HepG2 (cell line): Measurements from ENCODE around the gene TOR4A. TPM values are rescaled to one million over a fixed set of nuclear protein-coding genes. Genes with fewer than 3 reads are reported as not detected.

Experiments
- MTA1 ChIP-seq: sonication (generic); formaldehyde crosslinking; IDR thresholded peaks from 2 replicates; pipeline ENCODE4 v1.4.0; 2020; ENCODE audit warnings: missing genetic modification reagents, mild to moderate bottlenecking, borderline replicate concordance
- NFATC3 ChIP-seq: sonication (generic); formaldehyde crosslinking; IDR thresholded peaks from 2 replicates; pipeline ENCODE4 v1.5.1; 2020; ENCODE audit warnings: mild to moderate bottlenecking, missing genetic modification reagents
- POLR2A ChIP-seq, 2 experiments: IDR thresholded peaks; 2 replicates each; pipeline ENCODE4 v1.6.1; 2011; ENCODE audit warnings: low read depth in 2 of 2, low read length in 2 of 2, mild to moderate bottlenecking in 1 of 2, moderate library complexity in 1 of 2; ENCODE audit not compliant: insufficient read depth in 1 of 2
- SALL1 ChIP-seq: sonication (generic); formaldehyde crosslinking; IDR thresholded peaks from 2 replicates; pipeline ENCODE4 v1.8.0; 2022; ENCODE audit warnings: mild to moderate bottlenecking, missing genetic modification reagents
- SP5 ChIP-seq: IDR thresholded peaks from 2 replicates; pipeline ENCODE4 v1.6.1; 2016; ENCODE audit warnings: low read depth, borderline replicate concordance
- THYN1 ChIP-seq: sonication (generic); formaldehyde crosslinking; IDR thresholded peaks from 2 replicates; pipeline ENCODE4 v1.8.1; 2023; ENCODE audit warnings: low read depth, mild to moderate bottlenecking, moderate library complexity, missing genetic modification reagents, borderline replicate concordance
- ZKSCAN1 ChIP-seq: fragments of 150-350 bp; IDR thresholded peaks from 2 replicates; pipeline ENCODE4 v1.6.1; 2014; ENCODE audit warnings: low read length
- ZNF333 ChIP-seq: sonication (generic); formaldehyde crosslinking; IDR thresholded peaks from 2 replicates; pipeline ENCODE4 v1.4.0; 2020; ENCODE audit warnings: mild to moderate bottlenecking, missing genetic modification reagents, borderline replicate concordance
- ZNF782 ChIP-seq: sonication (generic); formaldehyde crosslinking; IDR thresholded peaks from 2 replicates; pipeline ENCODE4 v1.4.0; 2020; ENCODE audit warnings: missing genetic modification reagents, mild to moderate bottlenecking, borderline replicate concordance
- ZSCAN30 ChIP-seq: sonication (generic); formaldehyde crosslinking; IDR thresholded peaks from 2 replicates; pipeline ENCODE4 v1.5.0; 2020; ENCODE audit warnings: mild to moderate bottlenecking, missing genetic modification reagents
- polyA plus RNA-seq, 8 experiments: library from polyadenylated mRNA; depleted of rRNA in 3 of 8; stranded (reverse) in 7 of 8; unstranded in 1 of 8; fragments of >200 nt; fragmentation: Illumina TruSeq in 4 of 8; extraction: Trizol in 4 of 8; gene quantifications; 2 replicates each; pipeline versions ENCODE4 v1.2.1 to v1.2.3, GENCODE V29; 2011 to 2016; ENCODE audit warnings: low read depth in 4 of 8, missing spikeins in 1 of 8, mixed read lengths in 1 of 8; ENCODE audit not compliant: insufficient read depth in 1 of 8
- total RNA-seq, 5 experiments: library from RNA; depleted of rRNA; stranded (reverse); fragments of >200 nt; fragmentation: Illumina TruSeq; extraction: Trizol; gene quantifications; 2 replicates each; pipeline ENCODE4 v1.2.3, GENCODE V29; 2016; ENCODE audit warnings: low read depth in 1 of 5
- TF ChIP-seq, protein P1 (sequence below): sonication (generic); formaldehyde crosslinking; IDR thresholded peaks from 2 replicates; pipeline ENCODE4 v1.5.0; 2020; ENCODE audit warnings: mild to moderate bottlenecking, missing genetic modification reagents, borderline replicate concordance
- TF ChIP-seq, protein P2 (sequence below): sonication (generic); formaldehyde crosslinking; IDR thresholded peaks from 2 replicates; pipeline ENCODE4 v1.8.1; 2022; ENCODE audit warnings: mild to moderate bottlenecking, missing genetic modification reagents
- TF ChIP-seq, protein P3 (sequence below): sonication (generic); formaldehyde crosslinking; IDR thresholded peaks from 2 replicates; pipeline ENCODE4 v1.5.1; 2020; ENCODE audit warnings: missing genetic modification reagents, mild to moderate bottlenecking, borderline replicate concordance
- TF ChIP-seq, protein P4 (sequence below): sonication (generic); formaldehyde crosslinking; IDR thresholded peaks from 2 replicates; pipeline ENCODE4 v1.4.0; 2020; ENCODE audit warnings: mild to moderate bottlenecking, missing genetic modification reagents

Gene TOR4A
- total and polyA plus RNA-seq, 2 of the 13 experiments (the other 11 are each of a cell fraction or from before 2014, with no cell fraction given) = 11.1 to 14.2 TPM

DNA sequence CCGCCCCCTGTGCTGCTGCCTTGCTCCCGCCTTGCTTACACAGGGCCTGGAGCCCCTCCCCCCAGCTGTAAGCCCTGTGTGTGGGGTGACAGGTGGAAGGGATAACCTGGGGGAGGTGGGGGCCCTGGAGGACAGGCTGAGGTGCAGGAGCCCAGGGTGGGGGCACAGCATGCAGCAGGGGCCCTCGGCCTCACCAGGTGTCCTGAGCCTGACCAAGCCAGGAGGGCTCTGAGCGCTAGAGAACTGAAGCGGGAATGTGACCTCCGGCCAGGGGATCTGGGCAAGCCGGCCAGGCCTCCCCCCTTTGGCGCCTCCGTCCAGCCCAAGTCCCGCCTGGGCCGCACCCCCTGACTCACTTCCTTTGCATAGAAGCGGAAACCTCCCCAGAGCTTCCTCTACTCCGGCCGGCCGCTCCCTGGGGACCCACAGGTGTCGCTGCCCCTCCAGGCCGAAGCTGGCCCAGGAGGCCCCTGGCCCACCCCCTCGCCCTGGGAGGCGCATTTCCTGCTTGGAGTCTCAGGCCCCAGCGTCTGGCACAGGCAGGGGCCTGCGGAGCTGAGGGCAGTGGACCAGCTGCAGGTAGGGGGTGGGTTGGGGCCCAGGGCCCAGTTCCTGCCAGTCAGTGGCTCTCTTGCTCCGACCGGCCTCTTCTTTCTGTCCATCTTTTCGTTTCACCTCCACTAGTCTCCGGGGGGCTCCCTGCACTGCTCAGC, at the start of gene TOR4A (continued):
- TF ChIP-seq THYN1 (CRISPR knock-in tag) = no peak
- peak; percentile 41; the same call in 1 of the 2 replicates for TF ChIP-seq MTA1 (CRISPR knock-in tag)
- peak; percentile 36 for TF ChIP-seq SP5 (CRISPR knock-in tag)
- TF ChIP-seq ZKSCAN1 = no peak
- TF ChIP-seq ZNF782 (CRISPR knock-in tag) = no peak; the same call in 1 of the 2 replicates
- TF ChIP-seq, protein P1, sequence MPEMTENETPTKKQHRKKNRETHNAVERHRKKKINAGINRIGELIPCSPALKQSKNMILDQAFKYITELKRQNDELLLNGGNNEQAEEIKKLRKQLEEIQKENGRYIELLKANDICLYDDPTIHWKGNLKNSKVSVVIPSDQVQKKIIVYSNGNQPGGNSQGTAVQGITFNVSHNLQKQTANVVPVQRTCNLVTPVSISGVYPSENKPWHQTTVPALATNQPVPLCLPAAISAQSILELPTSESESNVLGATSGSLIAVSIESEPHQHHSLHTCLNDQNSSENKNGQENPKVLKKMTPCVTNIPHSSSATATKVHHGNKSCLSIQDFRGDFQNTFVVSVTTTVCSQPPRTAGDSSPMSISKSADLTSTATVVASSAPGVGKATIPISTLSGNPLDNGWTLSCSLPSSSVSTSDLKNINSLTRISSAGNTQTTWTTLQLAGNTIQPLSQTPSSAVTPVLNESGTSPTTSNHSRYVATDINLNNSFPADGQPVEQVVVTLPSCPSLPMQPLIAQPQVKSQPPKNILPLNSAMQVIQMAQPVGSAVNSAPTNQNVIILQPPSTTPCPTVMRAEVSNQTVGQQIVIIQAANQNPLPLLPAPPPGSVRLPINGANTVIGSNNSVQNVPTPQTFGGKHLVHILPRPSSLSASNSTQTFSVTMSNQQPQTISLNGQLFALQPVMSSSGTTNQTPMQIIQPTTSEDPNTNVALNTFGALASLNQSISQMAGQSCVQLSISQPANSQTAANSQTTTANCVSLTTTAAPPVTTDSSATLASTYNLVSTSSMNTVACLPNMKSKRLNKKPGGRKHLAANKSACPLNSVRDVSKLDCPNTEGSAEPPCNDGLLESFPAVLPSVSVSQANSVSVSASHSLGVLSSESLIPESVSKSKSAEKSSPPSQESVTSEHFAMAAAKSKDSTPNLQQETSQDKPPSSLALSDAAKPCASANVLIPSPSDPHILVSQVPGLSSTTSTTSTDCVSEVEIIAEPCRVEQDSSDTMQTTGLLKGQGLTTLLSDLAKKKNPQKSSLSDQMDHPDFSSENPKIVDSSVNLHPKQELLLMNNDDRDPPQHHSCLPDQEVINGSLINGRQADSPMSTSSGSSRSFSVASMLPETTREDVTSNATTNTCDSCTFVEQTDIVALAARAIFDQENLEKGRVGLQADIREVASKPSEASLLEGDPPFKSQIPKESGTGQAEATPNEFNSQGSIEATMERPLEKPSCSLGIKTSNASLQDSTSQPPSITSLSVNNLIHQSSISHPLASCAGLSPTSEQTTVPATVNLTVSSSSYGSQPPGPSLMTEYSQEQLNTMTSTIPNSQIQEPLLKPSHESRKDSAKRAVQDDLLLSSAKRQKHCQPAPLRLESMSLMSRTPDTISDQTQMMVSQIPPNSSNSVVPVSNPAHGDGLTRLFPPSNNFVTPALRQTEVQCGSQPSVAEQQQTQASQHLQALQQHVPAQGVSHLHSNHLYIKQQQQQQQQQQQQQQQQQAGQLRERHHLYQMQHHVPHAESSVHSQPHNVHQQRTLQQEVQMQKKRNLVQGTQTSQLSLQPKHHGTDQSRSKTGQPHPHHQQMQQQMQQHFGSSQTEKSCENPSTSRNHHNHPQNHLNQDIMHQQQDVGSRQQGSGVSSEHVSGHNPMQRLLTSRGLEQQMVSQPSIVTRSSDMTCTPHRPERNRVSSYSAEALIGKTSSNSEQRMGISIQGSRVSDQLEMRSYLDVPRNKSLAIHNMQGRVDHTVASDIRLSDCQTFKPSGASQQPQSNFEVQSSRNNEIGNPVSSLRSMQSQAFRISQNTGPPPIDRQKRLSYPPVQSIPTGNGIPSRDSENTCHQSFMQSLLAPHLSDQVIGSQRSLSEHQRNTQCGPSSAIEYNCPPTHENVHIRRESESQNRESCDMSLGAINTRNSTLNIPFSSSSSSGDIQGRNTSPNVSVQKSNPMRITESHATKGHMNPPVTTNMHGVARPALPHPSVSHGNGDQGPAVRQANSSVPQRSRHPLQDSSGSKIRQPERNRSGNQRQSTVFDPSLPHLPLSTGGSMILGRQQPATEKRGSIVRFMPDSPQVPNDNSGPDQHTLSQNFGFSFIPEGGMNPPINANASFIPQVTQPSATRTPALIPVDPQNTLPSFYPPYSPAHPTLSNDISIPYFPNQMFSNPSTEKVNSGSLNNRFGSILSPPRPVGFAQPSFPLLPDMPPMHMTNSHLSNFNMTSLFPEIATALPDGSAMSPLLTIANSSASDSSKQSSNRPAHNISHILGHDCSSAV (CRISPR knock-in tag) = no peak; the same call in 1 of the 2 replicates
- TF ChIP-seq, protein P2, sequence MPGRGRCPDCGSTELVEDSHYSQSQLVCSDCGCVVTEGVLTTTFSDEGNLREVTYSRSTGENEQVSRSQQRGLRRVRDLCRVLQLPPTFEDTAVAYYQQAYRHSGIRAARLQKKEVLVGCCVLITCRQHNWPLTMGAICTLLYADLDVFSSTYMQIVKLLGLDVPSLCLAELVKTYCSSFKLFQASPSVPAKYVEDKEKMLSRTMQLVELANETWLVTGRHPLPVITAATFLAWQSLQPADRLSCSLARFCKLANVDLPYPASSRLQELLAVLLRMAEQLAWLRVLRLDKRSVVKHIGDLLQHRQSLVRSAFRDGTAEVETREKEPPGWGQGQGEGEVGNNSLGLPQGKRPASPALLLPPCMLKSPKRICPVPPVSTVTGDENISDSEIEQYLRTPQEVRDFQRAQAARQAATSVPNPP = peak; percentile 38; the same call in 1 of the 2 replicates
- TF ChIP-seq ZSCAN30 (CRISPR knock-in tag) = peak; percentile 75; the same call in 1 of the 2 replicates
- no peak for TF ChIP-seq NFATC3 (CRISPR knock-in tag)
- TF ChIP-seq, protein P3, sequence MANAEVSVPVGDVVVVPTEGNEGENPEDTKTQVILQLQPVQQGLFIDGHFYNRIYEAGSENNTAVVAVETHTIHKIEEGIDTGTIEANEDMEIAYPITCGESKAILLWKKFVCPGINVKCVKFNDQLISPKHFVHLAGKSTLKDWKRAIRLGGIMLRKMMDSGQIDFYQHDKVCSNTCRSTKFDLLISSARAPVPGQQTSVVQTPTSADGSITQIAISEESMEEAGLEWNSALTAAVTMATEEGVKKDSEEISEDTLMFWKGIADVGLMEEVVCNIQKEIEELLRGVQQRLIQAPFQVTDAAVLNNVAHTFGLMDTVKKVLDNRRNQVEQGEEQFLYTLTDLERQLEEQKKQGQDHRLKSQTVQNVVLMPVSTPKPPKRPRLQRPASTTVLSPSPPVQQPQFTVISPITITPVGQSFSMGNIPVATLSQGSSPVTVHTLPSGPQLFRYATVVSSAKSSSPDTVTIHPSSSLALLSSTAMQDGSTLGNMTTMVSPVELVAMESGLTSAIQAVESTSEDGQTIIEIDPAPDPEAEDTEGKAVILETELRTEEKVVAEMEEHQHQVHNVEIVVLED (CRISPR knock-in tag) = peak; percentile 21; the same call in 1 of the 2 replicates
- TF ChIP-seq, protein P4, sequence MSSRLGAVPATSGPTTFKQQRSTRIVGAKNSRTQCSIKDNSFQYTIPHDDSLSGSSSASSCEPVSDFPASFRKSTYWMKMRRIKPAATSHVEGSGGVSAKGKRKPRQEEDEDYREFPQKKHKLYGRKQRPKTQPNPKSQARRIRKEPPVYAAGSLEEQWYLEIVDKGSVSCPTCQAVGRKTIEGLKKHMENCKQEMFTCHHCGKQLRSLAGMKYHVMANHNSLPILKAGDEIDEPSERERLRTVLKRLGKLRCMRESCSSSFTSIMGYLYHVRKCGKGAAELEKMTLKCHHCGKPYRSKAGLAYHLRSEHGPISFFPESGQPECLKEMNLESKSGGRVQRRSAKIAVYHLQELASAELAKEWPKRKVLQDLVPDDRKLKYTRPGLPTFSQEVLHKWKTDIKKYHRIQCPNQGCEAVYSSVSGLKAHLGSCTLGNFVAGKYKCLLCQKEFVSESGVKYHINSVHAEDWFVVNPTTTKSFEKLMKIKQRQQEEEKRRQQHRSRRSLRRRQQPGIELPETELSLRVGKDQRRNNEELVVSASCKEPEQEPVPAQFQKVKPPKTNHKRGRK (CRISPR knock-in tag) = no peak
- TF ChIP-seq POLR2A (IDR thresholded peaks at IDR 0.05; ENCODE audit: insufficient read depth in 1 of 2, low read depth in 2 of 2, low read length in 2 of 2) = peak in 1 of 2 experiments; percentile 85; a peak in 2 of 4 replicates
- peak; percentile 62; the same call in 1 of the 2 replicates for TF ChIP-seq SALL1 (CRISPR knock-in tag)
- no peak for TF ChIP-seq ZNF333 (CRISPR knock-in tag)
